GM19351 (cell line): ENCODE results near the gene CEP85.
"Not testable (repeated sequence)": the region's sequence is repeated elsewhere in the genome, so short reads cannot be mapped to it uniquely, and the experiment has no call there.

ENCODE experiments used
- ATAC-seq: cut with Tn5 transposase; IDR thresholded peaks from one replicate; pipeline ENCODE4 v1.9.1; 2021; ENCODE audit warnings: mild to moderate bottlenecking, moderate library complexity; ENCODE audit not compliant: unreplicated experiment

CEP85 gene

GRCh38 chr1:26288311-26288941 lies 54.4 kb downstream of the CEP85 start:
- ATAC-seq, result no peak

GRCh38 chr1:26289158-26290059 lies 55.4 kb downstream of the CEP85 start:
- ATAC-seq, result peak; percentile 42

GRCh38 chr1:26290122-26290881 lies 56.3 kb downstream of the CEP85 start:
- ATAC-seq, result no peak

- no peak for ATAC-seq
These were observed 56.9 kb downstream of the CEP85 start for GRCh38 chr1:26290882-26291261.

GRCh38 chr1:26291433-26291832 lies 57.4 kb downstream of the CEP85 start:
- no peak for ATAC-seq

GRCh38 chr1:26291939-26292338 lies 57.9 kb downstream of the CEP85 start:
- no peak for ATAC-seq

GRCh38 chr1:26292735-26293134 lies 58.7 kb downstream of the CEP85 start:
- not testable (repeated sequence) for ATAC-seq

GRCh38 chr1:26293911-26294463 lies 60.0 kb downstream of the CEP85 start:
- no peak for ATAC-seq

GRCh38 chr1:26295194-26296138 lies 61.5 kb downstream of the CEP85 start:
- no peak for ATAC-seq

- no peak for ATAC-seq
These were observed 62.5 kb downstream of the CEP85 start for GRCh38 chr1:26296340-26297056.

- no peak for ATAC-seq
These were observed 63.2 kb downstream of the CEP85 start for GRCh38 chr1:26297057-26297790.

GRCh38 chr1:26297791-26298124 lies 63.8 kb downstream of the CEP85 start:
- no peak for ATAC-seq

- ATAC-seq, result no peak
These were observed 66.7 kb downstream of the CEP85 start for GRCh38 chr1:26300578-26301275.

- ATAC-seq, result no peak
These were observed 68.9 kb downstream of the CEP85 start for GRCh38 chr1:26302733-26303405.

- no peak for ATAC-seq
These were observed 71.8 kb downstream of the CEP85 start for GRCh38 chr1:26305667-26306289.

GRCh38 chr1:26306290-26307229 lies 72.6 kb downstream of the CEP85 start, which contains the start of gene UBXN11:
TSS of gene UBXN11 (minus strand) at chr1:26306636. CDS start at chr1:26302883, 3,753 bp downstream.
- ATAC-seq, result peak; percentile 98
